HG03280 (cell line): ENCODE data around the gene MED13L.

ENCODE experiments used
- ATAC-seq: cut with Tn5 transposase; IDR thresholded peaks from one replicate; pipeline ENCODE4 v1.9.1; 2021; ENCODE audit warnings: mild to moderate bottlenecking, moderate library complexity; ENCODE audit not compliant: unreplicated experiment

Gene MED13L

GRCh38 chr12:116280595-116281290 lies 3.2 kb upstream of the MED13L start:
- no peak for ATAC-seq

- ATAC-seq: no peak
Observed at GRCh38 chr12:116278667-116279066, 1.2 kb upstream of the MED13L start.

DNA sequence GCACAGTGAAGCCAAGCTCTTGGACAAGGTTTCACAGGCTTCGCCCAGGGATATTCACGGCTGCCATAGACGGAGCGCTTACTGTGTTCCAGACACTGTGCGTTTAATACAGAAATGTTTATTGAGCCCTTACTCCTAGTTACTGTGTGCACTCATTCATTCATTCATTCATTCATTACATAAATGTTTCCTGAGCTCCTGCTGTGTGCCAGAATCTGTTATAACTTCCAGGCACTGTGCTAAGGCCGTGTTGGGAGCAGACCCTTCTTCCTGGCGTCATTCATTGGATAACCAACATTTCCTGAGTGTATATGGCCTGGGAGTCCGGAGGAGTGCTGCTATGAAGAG lies 760 bp upstream of the MED13L start:
- ATAC-seq: no peak

DNA sequence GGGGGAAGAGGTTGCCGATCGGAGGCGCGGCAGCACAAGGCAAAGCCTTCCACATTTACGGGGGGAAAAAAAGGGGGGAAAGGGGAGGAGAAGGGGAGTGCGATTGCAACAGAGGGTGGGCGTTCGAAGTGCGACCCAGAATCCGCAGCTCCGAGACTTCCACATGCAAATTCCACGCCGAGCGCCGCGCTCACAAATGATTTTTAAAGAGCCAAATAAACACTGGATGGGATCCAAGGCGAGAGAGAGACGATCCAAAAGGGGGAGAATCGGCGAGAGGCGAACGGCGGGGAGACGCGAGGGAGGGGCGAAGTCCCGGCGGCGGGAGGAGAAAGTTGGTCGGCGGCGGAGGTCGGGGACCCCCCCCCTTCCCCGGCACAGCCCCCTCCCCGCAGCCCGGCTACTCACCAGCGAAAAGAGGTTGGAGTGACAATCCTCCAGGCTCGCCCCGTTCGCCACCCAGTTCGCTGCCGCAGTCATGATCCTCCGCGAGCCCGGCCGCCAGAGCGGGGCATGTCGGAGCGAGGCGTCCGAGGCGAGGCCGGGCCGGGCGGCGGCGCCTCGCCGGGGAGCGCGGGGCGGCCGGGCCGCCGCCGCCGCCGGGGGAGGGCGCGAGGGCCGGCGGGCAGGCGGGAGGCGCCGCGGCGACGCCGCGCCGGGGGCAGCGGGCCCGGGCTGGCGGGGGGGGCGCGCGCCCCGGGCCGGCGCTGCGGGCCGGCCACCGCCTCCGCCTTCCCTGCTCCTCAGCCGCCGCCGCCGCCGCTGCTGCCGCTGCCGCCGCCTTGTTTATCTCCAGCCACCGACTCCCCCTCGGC lies 634 bp downstream of the MED13L start:
- ATAC-seq: peak; percentile 55

DNA sequence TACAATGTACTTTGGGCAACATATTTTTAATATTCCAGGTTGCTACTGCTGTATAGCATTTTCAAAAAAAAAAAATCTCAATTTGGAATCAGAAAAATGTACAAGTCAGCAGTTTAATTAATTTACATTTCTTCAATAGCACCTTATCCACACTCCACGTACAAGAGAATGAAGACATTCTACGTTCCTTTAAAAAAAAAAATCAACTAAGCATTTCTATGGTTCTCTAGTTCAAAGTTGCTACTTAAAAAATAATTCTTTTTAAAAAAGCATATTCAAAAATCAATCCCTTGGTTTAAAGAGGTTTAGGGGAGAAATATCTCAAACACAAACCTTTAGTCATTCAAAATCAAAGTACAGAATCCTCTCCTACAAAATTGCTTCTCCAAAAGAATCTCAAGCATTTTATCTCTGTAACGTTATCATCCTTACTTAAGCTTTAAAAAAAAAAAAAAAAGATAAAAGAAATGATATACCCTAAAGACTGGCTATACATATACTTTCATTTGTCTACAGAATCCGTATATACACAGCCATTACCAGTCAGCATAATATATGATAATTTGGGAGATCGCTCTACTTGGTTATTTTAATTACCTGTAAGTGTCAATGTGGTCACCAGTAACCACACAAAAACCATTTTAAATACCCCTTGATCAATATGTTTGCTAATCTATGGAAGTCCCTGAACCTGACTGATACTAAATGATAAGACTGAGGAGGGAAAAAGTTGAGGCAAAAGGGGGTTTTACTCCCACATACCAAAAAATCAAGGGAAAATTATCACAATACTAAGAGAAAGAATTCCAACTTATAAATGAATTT lies 2.7 kb downstream of the MED13L start:
- no peak for ATAC-seq

DNA sequence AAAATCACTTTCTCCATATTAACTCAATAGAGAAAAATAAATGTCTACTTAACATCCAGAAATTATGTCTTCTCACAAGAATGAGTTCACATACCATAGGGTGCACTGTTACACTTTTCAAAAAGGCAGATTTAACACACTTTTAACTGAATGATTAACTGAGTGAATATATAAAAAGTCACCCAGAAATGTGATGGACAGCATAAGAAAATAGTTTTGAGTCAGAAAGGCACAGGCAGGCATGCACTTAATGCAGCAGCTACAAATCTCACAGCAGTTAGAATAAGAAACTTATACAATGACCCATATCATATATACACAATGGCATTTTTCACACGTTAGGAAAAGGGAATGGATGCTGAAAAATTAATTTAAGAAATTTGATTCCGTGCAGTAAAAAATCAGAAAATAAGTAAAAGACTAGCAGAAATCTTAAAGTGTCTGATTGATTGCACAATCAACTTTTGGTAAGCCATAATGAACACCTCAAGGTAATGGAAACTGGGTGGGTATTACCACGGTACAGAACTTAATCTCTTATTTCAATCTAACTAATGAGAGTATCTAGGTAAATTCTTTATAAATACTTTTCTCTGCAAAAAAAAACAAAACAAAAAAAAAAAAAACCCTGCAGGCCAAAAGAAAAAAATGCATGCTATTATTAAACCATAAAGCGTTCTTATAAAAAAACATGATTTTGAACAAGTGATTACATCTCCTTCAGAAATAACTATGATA lies 3.5 kb downstream of the MED13L start:
- ATAC-seq: no peak

- ATAC-seq: no peak
Observed at GRCh38 chr12:116267948-116268347, 9.5 kb downstream of the MED13L start.

DNA sequence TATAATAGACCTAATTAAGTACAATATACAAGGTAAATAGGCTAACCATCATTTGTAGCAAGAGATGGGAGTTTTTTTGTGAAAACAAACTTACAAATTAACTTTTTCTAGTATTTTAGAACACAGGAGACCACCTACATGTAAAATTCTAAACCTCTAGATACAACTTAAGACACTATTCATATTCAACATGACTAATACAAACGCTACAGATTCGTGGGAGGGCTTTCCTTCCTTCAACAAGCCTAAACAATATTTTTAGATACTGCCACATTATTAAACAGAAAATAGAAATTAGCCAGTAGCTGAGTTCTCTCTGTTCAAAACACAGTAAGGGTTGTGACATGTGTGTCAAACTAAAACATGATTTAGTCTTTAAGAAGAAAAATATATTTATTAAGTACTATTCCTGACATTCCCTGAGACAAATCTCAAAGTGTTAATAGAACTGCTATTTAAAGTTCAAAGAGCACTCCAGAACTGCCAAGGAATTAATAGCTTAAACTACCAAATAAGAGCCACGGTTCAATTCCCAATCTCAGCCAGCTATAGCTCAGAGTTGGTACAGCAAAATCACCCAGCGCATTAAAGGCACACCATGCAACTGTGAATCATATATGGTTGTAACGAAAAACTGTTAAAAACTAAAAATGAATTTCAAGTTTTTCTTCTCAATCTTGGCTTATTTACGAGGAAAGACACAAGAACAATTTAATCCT lies 10.7 kb downstream of the MED13L start:
- ATAC-seq: no peak

- no peak for ATAC-seq
Observed at GRCh38 chr12:116266168-116266601, 11.3 kb downstream of the MED13L start.

DNA sequence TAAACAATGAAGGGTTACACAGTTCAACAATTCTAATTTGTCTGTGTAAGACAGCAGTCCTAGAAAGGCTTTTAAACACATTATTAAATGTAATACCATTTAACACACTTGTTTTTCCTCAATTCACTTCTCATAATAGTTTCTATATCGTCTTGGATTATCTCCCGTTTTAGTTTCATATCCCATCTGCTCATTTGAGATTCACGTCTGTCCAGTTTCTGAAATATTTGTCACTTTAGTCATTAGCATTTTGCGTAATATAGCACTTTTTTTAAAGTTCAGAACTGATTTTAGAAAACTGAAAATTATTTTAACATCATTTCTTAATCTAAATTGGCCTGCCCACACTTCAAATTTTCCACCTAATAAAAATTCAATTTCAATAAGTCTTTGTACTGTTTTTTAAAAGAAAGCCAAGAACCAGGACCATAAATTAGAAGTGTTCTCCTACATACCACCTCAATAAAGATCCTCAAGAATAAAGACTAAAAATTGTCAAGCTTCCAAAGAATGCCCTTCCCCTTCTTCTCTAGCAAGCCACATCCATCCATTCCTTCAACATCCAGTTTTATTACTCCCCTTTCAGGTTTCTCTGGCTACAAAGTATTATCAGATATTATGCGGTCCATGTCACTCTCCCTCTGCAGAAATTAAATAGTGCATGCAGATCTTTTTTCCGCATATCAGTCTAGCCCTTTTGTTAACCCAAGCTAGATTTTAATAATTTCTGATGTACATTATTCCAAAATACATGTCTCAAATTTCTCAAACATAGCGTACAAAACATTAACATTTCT lies 11.9 kb downstream of the MED13L start:
- ATAC-seq: no peak

GRCh38 chr12:116264525-116265070 lies 12.9 kb downstream of the MED13L start:
- no peak for ATAC-seq

GRCh38 chr12:116263844-116264243 lies 13.6 kb downstream of the MED13L start:
- no peak for ATAC-seq

DNA sequence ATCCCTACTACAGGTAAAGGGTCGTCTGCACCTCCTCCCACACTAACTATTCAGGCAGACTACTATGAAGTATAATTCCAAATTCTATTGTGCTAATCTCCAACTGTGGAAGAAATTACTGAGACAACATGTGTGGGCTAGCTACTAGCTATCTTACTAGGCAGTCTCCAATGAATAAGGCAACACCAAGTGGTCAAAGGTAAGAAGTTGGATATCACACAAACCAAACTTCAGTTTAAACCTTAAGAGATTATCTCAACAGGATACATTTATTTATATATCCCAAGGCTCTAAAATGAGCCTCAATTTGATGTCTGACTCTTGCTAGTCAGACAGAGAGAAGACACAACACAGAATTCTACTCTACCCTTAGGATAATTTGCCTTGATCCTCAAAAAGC lies 14.1 kb downstream of the MED13L start:
- no peak for ATAC-seq

- ATAC-seq: no peak
Observed at GRCh38 chr12:116262741-116263140, 14.8 kb downstream of the MED13L start.

DNA sequence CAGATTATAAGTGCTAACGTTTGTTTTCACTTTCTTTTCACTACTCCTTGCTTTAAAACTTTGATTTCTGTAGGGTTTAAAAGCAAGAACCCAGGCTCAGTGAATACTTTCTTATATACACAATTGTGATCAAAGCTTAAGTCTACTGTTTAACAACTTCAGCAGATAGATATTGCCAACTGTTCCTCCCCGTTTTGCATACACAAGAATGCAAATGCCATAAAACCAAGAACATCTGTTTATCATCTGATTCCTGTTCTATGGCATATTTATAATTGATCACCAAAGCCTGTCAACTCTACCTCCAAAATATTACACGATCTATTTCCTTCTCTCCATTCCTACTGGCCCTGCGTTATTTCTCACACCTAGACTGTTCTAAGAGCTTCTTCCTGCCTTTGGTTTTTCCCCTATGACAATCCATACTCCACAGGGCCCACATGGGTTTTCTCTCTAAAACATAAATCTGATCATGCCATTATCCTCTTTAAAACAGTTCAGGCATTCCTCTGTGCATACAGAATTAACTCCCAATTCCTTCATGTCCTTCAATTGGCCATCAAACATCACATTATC lies 15.9 kb downstream of the MED13L start:
- no peak for ATAC-seq

DNA sequence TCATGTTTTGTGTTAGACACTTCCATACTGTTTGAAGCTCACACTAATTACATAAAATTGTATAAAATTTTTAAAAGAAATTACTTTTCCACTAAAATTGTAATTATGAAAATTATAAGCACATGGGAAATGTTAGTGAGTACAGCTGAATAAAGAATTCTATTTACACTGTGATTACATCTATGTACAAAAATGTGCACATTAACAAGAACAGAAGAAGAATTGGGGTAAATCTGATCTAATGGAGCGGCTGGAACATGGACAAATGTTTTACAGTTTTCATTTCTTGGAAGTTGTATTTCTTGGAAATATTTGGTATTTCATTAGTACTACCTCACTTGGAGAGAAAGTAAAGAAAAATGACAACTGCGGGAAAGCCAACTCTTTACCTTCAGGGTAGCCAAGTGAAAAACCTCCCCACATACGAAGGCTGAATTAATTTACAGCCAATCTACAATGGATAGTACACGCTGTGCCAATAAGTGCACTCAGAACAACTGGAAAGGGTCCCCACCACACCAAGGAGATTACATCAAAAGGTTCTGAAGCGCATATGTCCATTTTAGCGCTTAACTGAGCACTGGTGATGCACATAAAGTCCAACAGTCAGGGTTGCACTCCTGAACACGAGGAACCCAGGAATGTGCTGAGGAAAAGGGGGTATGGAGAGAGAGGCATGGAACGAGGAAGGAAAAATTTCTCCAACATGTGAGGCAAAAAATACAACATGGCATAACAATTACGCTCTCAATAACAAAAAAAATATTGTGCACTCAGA lies 17.5 kb downstream of the MED13L start:
- ATAC-seq: no peak

DNA sequence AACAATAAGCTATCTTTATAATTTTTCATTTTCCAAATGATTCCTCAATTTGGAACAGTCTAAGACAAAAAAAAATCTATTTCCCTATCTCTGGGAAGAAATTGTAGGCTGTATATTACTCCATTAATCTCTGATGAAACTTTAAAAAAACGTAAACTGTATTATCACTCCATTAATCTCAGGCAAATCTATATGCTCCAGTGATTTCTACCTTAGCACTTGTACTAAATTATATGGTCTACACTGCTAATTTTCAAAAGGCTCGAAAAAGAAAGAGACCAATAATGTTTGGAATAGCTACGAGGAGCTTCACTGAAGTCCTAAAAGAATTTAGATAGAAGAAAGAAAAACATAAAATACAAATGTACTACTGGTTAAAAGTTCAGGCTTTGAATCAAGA lies 19.7 kb downstream of the MED13L start:
- ATAC-seq: no peak

DNA sequence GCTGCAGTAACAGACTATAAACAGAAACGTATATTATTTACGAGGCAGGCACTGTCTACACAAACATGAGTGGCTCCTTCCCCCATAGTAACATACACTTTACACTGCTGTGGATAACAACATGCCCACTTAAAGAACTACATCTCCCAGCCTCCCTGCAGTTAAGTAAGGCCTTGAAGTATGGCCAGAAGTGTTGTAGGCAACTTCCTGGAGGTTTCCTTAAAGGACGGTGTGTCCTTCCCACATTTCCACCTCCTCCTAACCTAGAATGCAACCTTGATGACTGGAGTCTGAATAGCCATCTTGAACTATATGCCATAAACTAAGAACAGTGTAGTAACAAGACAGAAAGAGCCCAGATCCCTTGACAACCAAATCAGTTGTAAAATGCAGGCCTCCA lies 20.3 kb downstream of the MED13L start:
- ATAC-seq: no peak
